Activated naive CD8-positive, alpha-beta T cell treated with anti-CD3 and anti-CD28 coated beads for 36 hours (primary cell): ENCODE results near the gene UBB. TPM values are rescaled to one million over a fixed set of nuclear protein-coding genes. Genes with fewer than 3 reads are reported as not detected.

Experiments
- DNase-seq: peaks from one replicate; pipeline ENCODE4 v3.0.0; 2021
- H3K27ac Mint-ChIP-seq: one replicate; pipeline ENCODE4 v1.8.0; 2022; ENCODE audit warnings: mild to moderate bottlenecking, moderate library complexity, mixed read lengths
- H3K27me3 Mint-ChIP-seq: one replicate; pipeline ENCODE4 v1.8.0; 2022; ENCODE audit warnings: mild to moderate bottlenecking, mixed read lengths
- H3K36me3 Mint-ChIP-seq: one replicate; pipeline ENCODE4 v1.8.0; 2021; ENCODE audit warnings: mild to moderate bottlenecking, mixed read lengths
- H3K4me1 Mint-ChIP-seq: one replicate; pipeline ENCODE4 v1.8.0; 2021; ENCODE audit warnings: mixed read lengths
- H3K4me3 Mint-ChIP-seq: one replicate; pipeline ENCODE4 v1.8.0; 2022; ENCODE audit warnings: mild to moderate bottlenecking, moderate library complexity, mixed read lengths
- H3K9me3 Mint-ChIP-seq: one replicate; pipeline ENCODE4 v1.8.0; 2022; ENCODE audit warnings: mixed read lengths
- total RNA-seq, 2 experiments: library from RNA; stranded (reverse); gene quantifications; one replicate each; pipeline ENCODE4 v1.2.3, GENCODE V29; 2021

Gene UBB
- 1,000 to 10,000 TPM; 1,498 to 1,547 TPM for total RNA-seq

DNA sequence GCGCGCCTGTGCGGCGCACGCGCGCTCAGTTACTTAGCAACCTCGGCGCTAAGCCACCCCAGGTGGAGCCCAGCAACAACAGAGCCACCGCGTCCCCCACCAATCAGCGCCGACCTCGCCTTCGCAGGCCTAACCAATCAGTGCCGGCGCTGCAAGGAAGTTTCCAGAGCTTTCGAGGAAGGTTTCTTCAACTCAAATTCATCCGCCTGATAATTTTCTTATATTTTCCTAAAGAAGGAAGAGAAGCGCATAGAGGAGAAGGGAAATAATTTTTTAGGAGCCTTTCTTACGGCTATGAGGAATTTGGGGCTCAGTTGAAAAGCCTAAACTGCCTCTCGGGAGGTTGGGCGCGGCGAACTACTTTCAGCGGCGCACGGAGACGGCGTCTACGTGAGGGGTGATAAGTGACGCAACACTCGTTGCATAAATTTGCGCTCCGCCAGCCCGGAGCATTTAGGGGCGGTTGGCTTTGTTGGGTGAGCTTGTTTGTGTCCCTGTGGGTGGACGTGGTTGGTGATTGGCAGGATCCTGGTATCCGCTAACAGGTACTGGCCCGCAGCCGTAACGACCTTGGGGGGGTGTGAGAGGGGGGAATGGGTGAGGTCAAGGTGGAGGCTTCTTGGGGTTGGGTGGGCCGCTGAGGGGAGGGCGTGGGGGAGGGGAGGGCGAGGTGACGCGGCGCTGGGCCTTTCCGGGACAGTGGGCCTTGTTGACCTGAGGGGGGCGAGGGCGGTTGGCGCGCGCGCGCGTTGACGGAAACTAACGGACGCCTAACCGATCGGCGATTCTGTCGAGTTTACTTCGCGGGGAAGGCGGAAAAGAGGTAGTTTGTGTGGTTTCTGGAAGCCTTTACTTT is at the start of gene UBB:
Gene UBB (plus strand): TSS at position 452 of the 856 bp plus-strand sequence. CDS start 817 bp downstream, outside the sequence.
- peak; percentile 95 for DNase-seq
- peak within 1 kb of the TSS; percentile 95 for H3K4me3 Mint-ChIP-seq
- H3K9me3 Mint-ChIP-seq, result no peaks in the 10 kb centered on the region
- peak within 1 kb of the TSS; percentile 97 for H3K27ac Mint-ChIP-seq
- peaks cover 33% of the 10 kb centered on the region for H3K36me3 Mint-ChIP-seq
- no peaks in the 10 kb centered on the region for H3K27me3 Mint-ChIP-seq
- peaks cover 33% of the 10 kb centered on the region for H3K4me1 Mint-ChIP-seq

DNA sequence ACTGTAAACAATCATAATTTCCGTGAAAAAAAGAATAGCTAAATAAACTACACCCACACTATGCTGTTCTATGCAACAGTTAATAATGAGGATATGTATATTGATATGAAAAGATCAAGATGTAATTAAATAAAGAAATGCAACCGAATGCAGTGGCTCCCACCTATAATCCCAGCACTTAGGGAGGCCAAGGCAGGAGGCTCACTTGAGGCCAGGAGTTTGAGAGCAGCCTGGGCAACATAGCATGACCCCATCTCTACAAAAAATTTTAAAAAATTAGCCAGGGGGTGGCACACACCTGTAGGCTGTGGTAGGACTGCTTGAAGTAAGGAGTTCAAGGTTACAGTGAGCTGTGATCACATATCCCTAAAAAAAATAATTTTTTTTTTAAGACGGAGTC is 42.5 kb upstream of the UBB start:
- H3K36me3 Mint-ChIP-seq, result peaks cover 9% of the 10 kb centered on the region
- H3K9me3 Mint-ChIP-seq, result no peaks in the 10 kb centered on the region
- H3K4me1 Mint-ChIP-seq, result no peaks in the 10 kb centered on the region
- H3K27me3 Mint-ChIP-seq, result no peaks in the 10 kb centered on the region
- H3K4me3 Mint-ChIP-seq, result no peak overlapping the region
- no peak for DNase-seq
- H3K27ac Mint-ChIP-seq, result no peak overlapping the region

DNA sequence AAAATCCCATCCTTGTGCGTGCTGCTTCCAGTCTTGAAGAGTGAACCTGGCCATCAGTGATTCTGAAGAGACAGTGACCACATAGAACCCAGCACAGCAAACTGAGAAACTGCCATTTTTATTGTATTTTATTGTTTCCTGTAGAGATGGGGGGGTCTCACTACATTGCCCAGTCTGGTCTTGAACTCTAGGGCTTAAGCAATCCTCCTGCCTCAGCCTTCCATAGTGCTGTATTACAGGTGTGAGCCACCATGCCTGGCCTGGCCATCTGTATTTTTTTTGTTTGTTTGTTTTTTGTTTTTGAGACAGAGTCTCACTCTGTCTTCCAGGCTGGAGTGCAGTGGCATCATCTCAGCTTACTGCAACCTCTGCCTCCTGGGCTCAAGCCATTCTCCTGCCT is 41.5 kb upstream of the UBB start:
- Mint-ChIP-seq H3K27me3 (no peaks in the 10 kb centered on the region), H3K4me1 (no peaks in the 10 kb centered on the region), H3K36me3 (peaks cover 18% of the 10 kb centered on the region), H3K27ac (no peak overlapping the region), H3K4me3 (no peak overlapping the region), H3K9me3 (no peaks in the 10 kb centered on the region)
- no peak for DNase-seq

DNA sequence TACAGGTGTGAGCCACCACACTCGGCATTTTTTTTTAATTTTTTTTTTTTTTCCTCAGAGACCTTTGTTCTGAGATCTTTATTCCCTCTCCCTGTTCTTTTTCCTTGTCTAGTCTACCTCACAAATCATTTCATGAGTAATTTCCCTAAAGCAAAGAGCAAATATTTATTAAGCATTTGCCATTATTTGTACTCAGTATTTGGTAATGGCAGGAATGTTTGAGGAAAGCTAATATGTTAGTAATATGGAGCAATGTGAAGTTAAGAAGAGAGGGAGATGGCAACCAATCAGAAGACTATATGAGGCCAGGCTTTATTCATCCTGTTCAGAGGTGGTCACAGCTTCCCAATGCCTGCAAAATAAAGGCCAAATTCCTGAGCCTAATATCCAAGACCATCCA is 40.9 kb upstream of the UBB start:
- H3K9me3 Mint-ChIP-seq, result no peaks in the 10 kb centered on the region
- no peaks in the 10 kb centered on the region for H3K4me1 Mint-ChIP-seq
- H3K27ac Mint-ChIP-seq, result no peak overlapping the region
- no peak overlapping the region for H3K4me3 Mint-ChIP-seq
- H3K27me3 Mint-ChIP-seq, result no peaks in the 10 kb centered on the region
- H3K36me3 Mint-ChIP-seq, result peaks cover 18% of the 10 kb centered on the region
- no peak for DNase-seq

DNA sequence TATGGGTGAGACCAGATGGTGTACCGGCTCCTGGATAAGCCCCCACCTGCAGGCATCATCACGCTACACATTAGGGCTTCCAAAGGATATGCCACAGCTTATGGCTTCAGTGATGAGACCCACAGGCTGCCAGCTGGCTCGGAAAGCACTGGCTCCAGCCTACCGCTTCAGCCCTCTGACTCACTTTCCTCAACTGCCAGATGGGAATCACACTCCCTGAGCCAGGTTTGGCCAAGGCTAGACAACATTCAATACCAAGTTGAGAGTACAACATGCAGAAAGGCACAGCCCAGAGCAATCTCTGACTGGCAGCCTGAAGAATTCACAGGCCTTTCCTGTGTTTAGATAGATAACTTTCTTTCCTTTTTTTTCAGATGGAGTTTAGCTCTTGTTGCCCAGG is 37.9 kb upstream of the UBB start:
- no peak overlapping the region for H3K27ac Mint-ChIP-seq
- H3K36me3 Mint-ChIP-seq, result peaks cover 23% of the 10 kb centered on the region
- H3K4me1 Mint-ChIP-seq, result no peaks in the 10 kb centered on the region
- DNase-seq, result no peak
- H3K9me3 Mint-ChIP-seq, result no peaks in the 10 kb centered on the region
- no peaks in the 10 kb centered on the region for H3K27me3 Mint-ChIP-seq
- no peak overlapping the region for H3K4me3 Mint-ChIP-seq

DNA sequence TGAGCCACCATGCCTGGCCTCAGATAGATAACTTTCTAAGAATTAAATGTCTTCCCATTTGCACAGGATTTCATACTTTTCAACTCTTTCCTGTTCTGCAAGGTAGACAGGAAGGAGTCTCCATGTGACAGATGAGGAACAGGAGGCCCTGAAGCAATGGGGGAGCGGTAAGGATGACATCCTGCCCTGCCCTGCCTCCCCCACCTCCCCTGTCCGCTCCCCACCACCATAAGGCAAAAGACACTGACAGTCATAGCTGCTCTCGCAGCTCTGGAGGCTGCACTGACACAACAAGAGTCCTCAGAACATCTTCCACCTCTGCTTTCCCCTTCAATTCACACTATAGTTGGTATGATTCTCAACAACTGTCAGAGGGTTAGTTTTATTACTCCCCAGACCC is 37.3 kb upstream of the UBB start:
- no peak overlapping the region for H3K27ac Mint-ChIP-seq
- H3K27me3 Mint-ChIP-seq, result no peaks in the 10 kb centered on the region

DNA sequence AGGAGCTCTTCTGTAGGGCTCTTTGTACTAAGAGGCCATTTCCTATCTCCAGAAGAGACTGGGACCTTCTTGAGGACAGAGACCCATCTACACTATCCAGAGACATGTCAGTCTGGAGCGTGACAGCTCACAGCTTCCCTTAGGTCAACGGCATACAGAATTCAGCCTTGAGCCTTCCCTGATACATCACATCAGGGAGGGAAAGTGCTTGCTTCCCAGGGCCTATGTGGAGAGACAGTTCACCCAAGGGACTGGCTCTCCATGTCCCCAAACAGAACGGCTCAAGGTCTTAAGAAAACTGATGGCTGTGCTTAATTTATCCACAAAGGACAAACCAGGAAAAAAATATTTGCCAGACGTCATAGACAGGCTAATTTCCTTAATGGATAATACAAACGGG is 35.3 kb upstream of the UBB start:
- no peak overlapping the region for H3K27ac Mint-ChIP-seq
- no peak for DNase-seq
- H3K4me3 Mint-ChIP-seq, result no peak overlapping the region
- no peaks in the 10 kb centered on the region for H3K27me3 Mint-ChIP-seq
- no peaks in the 10 kb centered on the region for H3K9me3 Mint-ChIP-seq
- H3K4me1 Mint-ChIP-seq, result peaks cover 8% of the 10 kb centered on the region
- peaks cover 26% of the 10 kb centered on the region for H3K36me3 Mint-ChIP-seq

More for the DNA sequence above, 37.3 kb upstream of the UBB start:
- Mint-ChIP-seq H3K36me3 (peaks cover 23% of the 10 kb centered on the region), H3K4me3 (no peak overlapping the region), H3K4me1 (no peaks in the 10 kb centered on the region), H3K9me3 (no peaks in the 10 kb centered on the region)
- no peak for DNase-seq

DNA sequence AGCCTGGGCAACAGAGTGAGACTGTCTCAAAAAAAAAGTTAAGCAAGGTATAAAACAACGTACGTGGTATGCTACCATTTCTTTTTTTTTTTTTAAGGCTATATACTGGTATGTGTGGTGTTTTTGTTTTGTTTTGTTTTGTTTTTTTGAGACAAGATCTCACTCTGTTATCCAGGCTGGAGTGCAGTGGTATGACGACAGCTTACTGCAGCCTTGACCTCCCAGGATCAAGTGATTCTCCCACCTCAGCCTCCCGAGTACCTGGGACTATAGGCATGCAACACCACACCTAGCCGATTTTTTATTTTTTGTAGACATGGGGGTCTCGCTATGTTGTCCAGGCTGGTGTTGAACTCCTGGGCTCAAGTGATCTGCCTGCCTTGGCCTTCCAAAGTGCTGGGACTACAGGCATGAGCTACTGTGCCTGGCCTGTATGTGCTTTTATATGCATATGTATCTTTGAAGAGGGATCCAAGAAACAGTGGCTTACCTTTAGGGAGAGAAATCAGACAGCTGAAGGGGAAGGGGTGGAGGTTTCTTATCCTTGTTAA is 34.1 kb upstream of the UBB start:
- no peak for DNase-seq
- no peaks in the 10 kb centered on the region for H3K27me3 Mint-ChIP-seq
- peaks cover 17% of the 10 kb centered on the region for H3K4me1 Mint-ChIP-seq
- H3K4me3 Mint-ChIP-seq, result no peak overlapping the region
- no peaks in the 10 kb centered on the region for H3K9me3 Mint-ChIP-seq
- no peak overlapping the region for H3K27ac Mint-ChIP-seq
- H3K36me3 Mint-ChIP-seq, result peaks cover 28% of the 10 kb centered on the region

DNA sequence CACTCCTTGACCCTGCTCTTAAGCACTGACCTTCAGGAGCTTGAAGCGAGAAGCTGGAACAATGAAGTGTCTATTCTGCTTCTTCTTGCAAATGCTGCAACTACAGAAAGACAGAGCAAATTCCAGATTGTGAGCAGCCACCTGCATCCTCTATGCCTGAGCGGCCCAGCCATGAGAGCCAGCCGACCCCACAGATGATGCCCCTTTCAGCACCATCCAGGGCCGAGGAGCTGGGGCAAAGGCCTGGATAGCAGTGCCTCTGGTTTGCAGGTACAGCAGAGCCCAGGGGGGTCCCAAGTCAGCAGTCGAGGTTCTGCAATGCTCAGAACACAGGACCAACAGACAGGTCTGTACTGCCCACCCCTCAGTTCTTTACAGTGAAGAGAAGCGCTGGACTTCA is 32.3 kb upstream of the UBB start:
- Mint-ChIP-seq H3K4me1 (peaks cover 17% of the 10 kb centered on the region), H3K27ac (no peak overlapping the region), H3K27me3 (no peaks in the 10 kb centered on the region), H3K9me3 (no peaks in the 10 kb centered on the region), H3K4me3 (no peak overlapping the region), H3K36me3 (peaks cover 26% of the 10 kb centered on the region)
- DNase-seq, result no peak

DNA sequence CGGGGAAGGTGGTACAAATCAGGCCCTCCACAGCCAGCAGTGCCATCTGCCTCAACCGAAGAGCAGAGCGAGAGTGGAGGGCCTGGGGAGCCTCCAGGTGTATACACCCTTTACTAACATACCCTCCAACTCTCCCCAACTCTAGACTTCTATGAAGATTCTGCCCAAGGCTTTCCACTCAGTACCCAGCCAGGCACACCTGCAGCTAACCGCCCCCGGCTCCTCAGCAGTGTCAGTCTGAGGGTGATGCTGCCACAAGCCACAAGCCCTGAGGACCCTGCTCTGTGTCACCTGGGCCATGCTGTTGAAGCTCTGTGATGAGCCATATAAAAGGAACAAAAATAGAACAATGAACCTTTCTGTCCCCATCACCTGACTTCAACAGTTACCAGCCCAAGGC is 31.5 kb upstream of the UBB start:
- Mint-ChIP-seq H3K27ac (peak overlapping the region; percentile 73), H3K36me3 (peaks cover 19% of the 10 kb centered on the region), H3K4me3 (no peak overlapping the region), H3K27me3 (no peaks in the 10 kb centered on the region), H3K4me1 (peaks cover 21% of the 10 kb centered on the region), H3K9me3 (no peaks in the 10 kb centered on the region)
- DNase-seq, result peak; percentile 14

DNA sequence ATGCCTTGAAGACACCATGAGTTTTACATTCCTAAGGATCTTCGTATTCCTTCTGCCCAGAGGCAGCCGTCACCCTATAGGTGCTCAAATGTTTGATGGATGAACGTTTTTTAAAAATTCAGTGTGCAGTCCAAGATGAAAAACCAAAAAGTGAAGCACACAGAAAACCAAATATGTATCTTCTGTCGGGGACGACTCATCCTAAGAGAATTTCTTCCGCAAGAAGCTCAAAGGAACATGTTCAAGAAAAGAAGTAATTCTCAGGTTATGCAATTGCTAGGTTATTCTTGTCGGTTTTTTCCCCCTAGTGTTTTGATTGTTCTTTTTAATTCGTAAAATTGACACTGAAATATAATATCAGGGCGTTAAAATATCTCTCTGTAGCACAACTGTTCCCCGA is 29.1 kb upstream of the UBB start:
- no peak for DNase-seq
- Mint-ChIP-seq H3K36me3 (peaks cover 19% of the 10 kb centered on the region), H3K27ac (peak overlapping the region; percentile 93), H3K4me3 (peak overlapping the region; percentile 96), H3K4me1 (peaks cover 21% of the 10 kb centered on the region), H3K27me3 (no peaks in the 10 kb centered on the region), H3K9me3 (no peaks in the 10 kb centered on the region)

DNA sequence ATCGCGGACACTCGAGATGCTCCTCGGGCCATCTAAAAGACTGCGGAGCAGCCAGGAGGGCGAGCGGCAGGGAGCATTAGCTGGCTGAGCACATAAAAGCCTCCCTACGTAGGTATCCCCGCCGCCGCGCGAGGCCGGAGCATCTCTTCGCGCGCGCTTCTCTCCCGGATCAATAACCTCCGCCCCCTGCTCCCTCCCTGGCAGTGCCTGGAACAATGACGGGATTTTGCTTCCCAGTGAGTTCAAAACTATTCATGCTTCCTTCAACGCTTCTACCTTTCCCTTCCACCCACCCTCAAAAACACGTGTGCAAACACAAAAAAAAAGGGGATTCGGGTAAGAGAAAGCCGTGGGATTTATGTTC is 28.6 kb upstream of the UBB start:
- peak overlapping the region; percentile 93 for H3K27ac Mint-ChIP-seq
- H3K27me3 Mint-ChIP-seq, result no peaks in the 10 kb centered on the region
- peaks cover 15% of the 10 kb centered on the region for H3K36me3 Mint-ChIP-seq
- peak; percentile 58 for DNase-seq
- H3K9me3 Mint-ChIP-seq, result no peaks in the 10 kb centered on the region
- peak overlapping the region; percentile 96 for H3K4me3 Mint-ChIP-seq
- peaks cover 21% of the 10 kb centered on the region for H3K4me1 Mint-ChIP-seq

DNA sequence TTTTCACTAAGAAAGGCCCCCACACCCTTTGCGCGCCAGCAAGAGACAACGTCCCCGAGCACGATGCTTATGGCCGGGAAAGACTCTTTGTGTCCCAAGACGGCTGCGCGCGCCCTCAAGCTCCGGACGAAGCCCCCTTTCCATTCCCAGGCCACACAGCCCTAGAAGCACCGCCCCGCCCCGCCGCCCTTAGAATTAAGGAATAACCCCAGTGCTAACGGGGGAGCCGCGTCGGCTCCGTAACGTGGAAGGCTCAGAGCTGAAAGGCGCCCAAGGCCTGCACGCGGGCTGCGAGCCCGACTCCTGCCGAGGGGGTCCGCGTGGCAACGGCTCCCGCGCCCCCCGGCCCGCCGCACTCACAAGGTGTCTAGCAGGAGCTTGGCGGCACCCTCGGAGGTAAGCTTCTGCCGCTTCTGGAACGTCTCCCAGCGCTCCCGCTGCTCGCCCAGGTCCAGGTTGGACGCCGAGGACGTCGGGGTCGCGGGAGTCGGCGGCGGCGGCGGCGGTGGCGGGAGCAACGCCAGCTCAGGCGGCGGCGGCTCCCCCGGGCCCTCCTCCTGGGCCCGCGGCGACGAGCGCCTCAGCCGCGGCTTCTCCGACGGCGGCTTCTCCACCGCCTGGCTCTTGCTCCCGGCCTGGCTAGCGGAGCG is 28.1 kb upstream of the UBB start:
- H3K27me3 Mint-ChIP-seq, result no peaks in the 10 kb centered on the region
- H3K27ac Mint-ChIP-seq, result peak overlapping the region; percentile 93
- peaks cover 12% of the 10 kb centered on the region for H3K36me3 Mint-ChIP-seq
- peaks cover 21% of the 10 kb centered on the region for H3K4me1 Mint-ChIP-seq
- no peak for DNase-seq
- no peaks in the 10 kb centered on the region for H3K9me3 Mint-ChIP-seq
- H3K4me3 Mint-ChIP-seq, result peak overlapping the region; percentile 96

DNA sequence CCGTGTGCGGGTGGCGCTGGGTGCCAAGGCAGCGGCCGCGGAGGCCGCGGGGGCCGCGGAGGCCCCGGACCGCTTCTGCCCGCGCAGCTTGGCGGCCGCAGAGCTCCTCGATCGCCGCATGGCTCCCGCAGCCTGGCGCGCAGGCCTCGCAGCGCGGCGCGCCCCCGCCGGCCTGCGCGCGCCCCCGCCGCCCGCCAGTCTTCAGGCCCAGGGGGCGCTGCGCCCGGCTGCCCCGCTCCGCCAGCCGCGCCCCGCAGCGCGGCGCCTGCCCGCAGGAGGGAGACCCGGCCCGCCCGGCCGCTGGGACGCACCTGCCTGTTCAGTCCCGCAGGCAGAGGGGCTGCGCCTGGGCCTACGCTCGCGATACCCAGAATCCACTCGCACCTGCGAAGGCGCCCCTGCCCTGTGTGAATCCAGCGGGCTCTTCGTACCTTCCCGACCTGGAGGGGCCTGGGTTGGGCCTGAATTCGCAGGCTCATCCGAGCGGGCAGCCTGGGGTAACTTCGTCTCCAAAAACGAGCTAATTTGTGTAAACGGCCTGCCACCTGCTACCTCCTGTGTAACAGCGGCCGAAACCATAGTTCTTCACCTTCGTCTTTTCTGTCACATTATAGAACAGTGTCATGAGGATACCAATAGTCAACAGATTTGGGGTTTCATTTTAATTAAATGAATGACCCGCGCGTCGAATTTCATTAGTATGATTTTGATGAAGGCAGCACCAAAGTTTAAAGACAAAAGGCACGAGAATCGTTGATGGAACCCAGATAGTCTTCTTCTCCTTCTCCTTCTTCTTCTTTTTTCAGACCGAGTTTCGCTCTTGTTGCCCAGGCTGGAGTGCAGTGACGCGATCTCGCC is 27.3 kb upstream of the UBB start, which contains the start of gene CENPV:
Gene CENPV (minus strand): TSS at position 153 of the 858 bp plus-strand sequence. CDS start 33 bp downstream, at position 120.
- H3K4me1 Mint-ChIP-seq, result peaks cover 21% of the 10 kb centered on the region
- H3K4me3 Mint-ChIP-seq, result peak within 1 kb of the TSS; percentile 96
- peak within 1 kb of the TSS; percentile 93 for H3K27ac Mint-ChIP-seq
- peaks cover 12% of the 10 kb centered on the region for H3K36me3 Mint-ChIP-seq
- DNase-seq, result peak; percentile 84
- H3K27me3 Mint-ChIP-seq, result no peaks in the 10 kb centered on the region
- H3K9me3 Mint-ChIP-seq, result no peaks in the 10 kb centered on the region

DNA sequence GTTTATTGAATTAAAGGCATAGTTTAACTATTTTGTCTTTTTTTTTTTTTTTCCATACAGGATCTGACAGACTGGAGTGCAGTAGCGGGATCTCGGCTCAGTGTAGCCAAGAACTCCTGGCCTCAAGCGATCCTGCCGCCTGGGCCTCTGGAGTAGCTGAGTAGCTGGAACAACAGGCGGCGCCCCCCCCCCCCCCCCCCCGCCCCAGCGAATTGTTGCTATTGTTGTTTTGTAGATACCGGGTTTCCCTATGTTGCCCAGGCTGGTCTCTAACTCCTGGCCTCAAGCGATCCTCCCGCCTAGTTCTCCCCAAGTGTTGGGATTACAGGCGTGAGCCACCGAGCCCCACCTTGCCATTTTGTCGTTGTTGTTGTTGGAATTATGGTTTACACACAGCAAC is 26.3 kb upstream of the UBB start:
- peaks cover 19% of the 10 kb centered on the region for H3K4me1 Mint-ChIP-seq
- H3K27me3 Mint-ChIP-seq, result no peaks in the 10 kb centered on the region
- H3K9me3 Mint-ChIP-seq, result no peaks in the 10 kb centered on the region
- no peak overlapping the region for H3K27ac Mint-ChIP-seq
- no peak for DNase-seq
- peaks cover 10% of the 10 kb centered on the region for H3K36me3 Mint-ChIP-seq
- peak overlapping the region; percentile 40 for H3K4me3 Mint-ChIP-seq
